ENCODE measurements around the gene MPDZ.

The MPDZ gene

GRCh38 chr9:13175732-13176131 lies 103.8 kb downstream of the MPDZ start:
- H3K9me3 ChIP-seq (ENCODE audit: insufficient read depth, low read length) = no peaks in the 10 kb centered on the region
- no peaks in the 10 kb centered on the region for H4K20me1 ChIP-seq (ENCODE audit: insufficient read depth, low read length)
- H3K27ac ChIP-seq (ENCODE audit: low read length) = no peak overlapping the region
- no peaks in the 10 kb centered on the region for H3K27me3 ChIP-seq (ENCODE audit: low read depth, low read length)
- no peak overlapping the region for H3K9ac ChIP-seq (ENCODE audit: low read length)
- no peaks in the 10 kb centered on the region for H3K4me1 ChIP-seq (ENCODE audit: low read length)
- no peak overlapping the region for H3K4me3 ChIP-seq (ENCODE audit: low read length)
- H3K36me3 ChIP-seq (replicated peaks; ENCODE audit: low read depth, low read length) = no peaks in the 10 kb centered on the region
- no peak overlapping the region for H2AFZ ChIP-seq (ENCODE audit: low read depth, low read length)
- no peak overlapping the region for H3K4me2 ChIP-seq (ENCODE audit: low read length)
- H3K79me2 ChIP-seq (ENCODE audit: low read length) = no peaks in the 10 kb centered on the region
- TF ChIP-seq CTCF (IDR thresholded peaks at IDR 0.05; ENCODE audit: low read depth, low read length) (no peak), EZH2phosphoT487 (IDR thresholded peaks at IDR 0.05; ENCODE audit: low read depth) (no peak)

GRCh38 chr9:13174906-13175639 lies 104.4 kb downstream of the MPDZ start:
- H4K20me1 ChIP-seq (ENCODE audit: insufficient read depth, low read length) = no peaks in the 10 kb centered on the region
- TF ChIP-seq CTCF (IDR thresholded peaks at IDR 0.05; ENCODE audit: low read depth, low read length) (no peak), EZH2phosphoT487 (IDR thresholded peaks at IDR 0.05; ENCODE audit: low read depth) (no peak)
- no peaks in the 10 kb centered on the region for H3K79me2 ChIP-seq (ENCODE audit: low read length)
- no peak overlapping the region for H3K27ac ChIP-seq (ENCODE audit: low read length)
- H3K27me3 ChIP-seq (ENCODE audit: low read depth, low read length) = no peaks in the 10 kb centered on the region
- no peak overlapping the region for H3K4me3 ChIP-seq (ENCODE audit: low read length)
- no peaks in the 10 kb centered on the region for H3K36me3 ChIP-seq (replicated peaks; ENCODE audit: low read depth, low read length)
- H2AFZ ChIP-seq (ENCODE audit: low read depth, low read length) = no peak overlapping the region
- H3K4me1 ChIP-seq (ENCODE audit: low read length) = no peaks in the 10 kb centered on the region
- H3K9me3 ChIP-seq (ENCODE audit: insufficient read depth, low read length) = no peaks in the 10 kb centered on the region
- H3K4me2 ChIP-seq (ENCODE audit: low read length) = no peak overlapping the region
- no peak overlapping the region for H3K9ac ChIP-seq (ENCODE audit: low read length)

DNA sequence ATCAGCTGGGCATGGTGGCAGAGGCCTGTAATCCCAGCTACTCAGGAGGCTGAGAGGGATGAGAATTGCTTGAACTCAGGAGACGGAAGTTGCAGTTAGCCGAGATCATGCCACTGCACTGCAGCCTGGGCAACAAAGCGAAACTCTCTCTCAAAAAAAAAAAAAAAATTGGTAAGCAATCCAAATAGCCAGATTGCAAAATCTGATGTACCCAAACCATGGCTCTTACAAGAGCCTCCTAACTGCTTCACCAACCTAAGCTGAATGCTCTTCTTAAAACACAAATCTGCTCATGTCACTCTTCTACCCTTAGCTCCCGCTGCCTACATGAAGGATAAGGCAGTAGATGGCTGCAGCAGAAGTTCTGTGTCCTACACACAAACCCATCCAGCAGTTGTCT lies 105.9 kb downstream of the MPDZ start:
- Histone ChIP-seq H3K79me2 (ENCODE audit: low read length) (no peaks in the 10 kb centered on the region), H4K20me1 (ENCODE audit: insufficient read depth, low read length) (no peaks in the 10 kb centered on the region), H3K4me1 (ENCODE audit: low read length) (no peaks in the 10 kb centered on the region), H3K9ac (ENCODE audit: low read length) (no peak overlapping the region), H3K4me2 (ENCODE audit: low read length) (no peak overlapping the region), H3K27ac (ENCODE audit: low read length) (no peak overlapping the region), H3K9me3 (ENCODE audit: insufficient read depth, low read length) (no peaks in the 10 kb centered on the region), H2AFZ (ENCODE audit: low read depth, low read length) (no peak overlapping the region), H3K4me3 (ENCODE audit: low read length) (no peak overlapping the region), H3K36me3 (replicated peaks; ENCODE audit: low read depth, low read length) (no peaks in the 10 kb centered on the region), H3K27me3 (ENCODE audit: low read depth, low read length) (no peaks in the 10 kb centered on the region)
- TF ChIP-seq CTCF (IDR thresholded peaks at IDR 0.05; ENCODE audit: low read depth, low read length) (no peak), EZH2phosphoT487 (IDR thresholded peaks at IDR 0.05; ENCODE audit: low read depth) (no peak)

- Histone ChIP-seq H3K4me2 (ENCODE audit: low read length) (no peak overlapping the region), H3K9ac (ENCODE audit: low read length) (no peak overlapping the region), H3K9me3 (ENCODE audit: insufficient read depth, low read length) (no peaks in the 10 kb centered on the region), H3K27ac (ENCODE audit: low read length) (no peak overlapping the region), H3K4me3 (ENCODE audit: low read length) (no peak overlapping the region), H3K79me2 (ENCODE audit: low read length) (no peaks in the 10 kb centered on the region), H4K20me1 (ENCODE audit: insufficient read depth, low read length) (no peaks in the 10 kb centered on the region), H3K4me1 (ENCODE audit: low read length) (no peaks in the 10 kb centered on the region), H3K27me3 (ENCODE audit: low read depth, low read length) (no peaks in the 10 kb centered on the region), H3K36me3 (replicated peaks; ENCODE audit: low read depth, low read length) (no peaks in the 10 kb centered on the region), H2AFZ (ENCODE audit: low read depth, low read length) (no peak overlapping the region)
- TF ChIP-seq EZH2phosphoT487 (IDR thresholded peaks at IDR 0.05; ENCODE audit: low read depth) = no peak
- no peak for TF ChIP-seq CTCF (IDR thresholded peaks at IDR 0.05; ENCODE audit: low read depth, low read length)
These were observed 108.2 kb downstream of the MPDZ start for GRCh38 chr9:13171261-13171660.

All from OCI-LY3 (cell line).